Heart left ventricle (tissue), 13 donors: ENCODE data around the gene MAPK14.

Source experiments
- POLR2A ChIP-seq, 2 donors: fragments of 450-650 bp; IDR thresholded peaks; one replicate each; pipeline ENCODE4 v1.6.1; 2017; ENCODE audit warnings: antibody characterized with exemption in 2 of 2, mild to moderate bottlenecking in 2 of 2, moderate library complexity in 2 of 2
- TF ChIP-seq, protein P1 (sequence below), 12 donors: fragments of 200-600 bp; sonication (generic) in 4 of 12; IDR thresholded peaks; one replicate each; pipeline versions ENCODE4 v1.5.0 to v1.8.0; 2018 to 2022; ENCODE audit warnings: antibody characterized with exemption in 12 of 12, mild to moderate bottlenecking in 5 of 12
- donor health status: ischemic (EF 13 %, LVEDD 7.1; RV severe dilation, severe dysfunction).
- donor health status: DM: no; HTN: yes; CAD: no.
- donor health status: DM: no; HTN: no; CAD: no.
- donor health status: ischemic (EF 25% LVEDD 6.9; RV normal size, moderate dysfunction).
- donor health status: ischemic (EF 25% LVEDD 5.7; RV mildly dilated, moderate dysfunction).
- donor health status: ischemic (EF 35%, LVEDD 5.7; RV mildly dilated, moderate dysfunction).
- donor health status: nonischemic (EF 11% LVEDD 7.7; RV severe dilation, severe dysfunction).
- donor health status: DM: yes; HTN: yes; CAD: no.
- donor health status: PGD.
- donor health status: ischemic (EF 29% LVEDD 5.4; RV normal size, mild dysfunction).
- donor health status: nonischemic (EF 23%, LVEDD 6.1; RV moderate dilation, normal function).

DNA sequence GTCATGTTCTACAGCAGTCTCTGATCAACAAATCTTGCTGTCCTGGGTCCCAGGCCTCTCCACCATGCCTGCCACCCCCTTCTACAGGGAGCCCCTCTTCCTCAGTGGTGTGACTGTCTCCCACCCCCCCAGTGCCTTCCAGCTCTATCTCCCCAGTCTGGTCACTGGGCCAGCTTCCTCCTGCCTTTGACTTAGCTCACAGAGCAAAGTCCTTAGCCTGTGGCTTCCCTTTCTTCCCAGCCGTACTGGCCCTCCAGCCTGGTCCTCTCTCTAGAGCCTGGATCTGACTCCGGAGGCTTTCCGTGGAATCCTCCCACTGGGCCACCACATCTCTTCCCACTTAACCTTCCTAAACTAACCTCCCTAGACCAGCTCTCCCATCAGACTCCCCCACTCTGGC, 119.7 kb downstream of the MAPK14 start:
- TF ChIP-seq POLR2A (IDR thresholded peaks at IDR 0.05) = no peak
- TF ChIP-seq, protein P1, sequence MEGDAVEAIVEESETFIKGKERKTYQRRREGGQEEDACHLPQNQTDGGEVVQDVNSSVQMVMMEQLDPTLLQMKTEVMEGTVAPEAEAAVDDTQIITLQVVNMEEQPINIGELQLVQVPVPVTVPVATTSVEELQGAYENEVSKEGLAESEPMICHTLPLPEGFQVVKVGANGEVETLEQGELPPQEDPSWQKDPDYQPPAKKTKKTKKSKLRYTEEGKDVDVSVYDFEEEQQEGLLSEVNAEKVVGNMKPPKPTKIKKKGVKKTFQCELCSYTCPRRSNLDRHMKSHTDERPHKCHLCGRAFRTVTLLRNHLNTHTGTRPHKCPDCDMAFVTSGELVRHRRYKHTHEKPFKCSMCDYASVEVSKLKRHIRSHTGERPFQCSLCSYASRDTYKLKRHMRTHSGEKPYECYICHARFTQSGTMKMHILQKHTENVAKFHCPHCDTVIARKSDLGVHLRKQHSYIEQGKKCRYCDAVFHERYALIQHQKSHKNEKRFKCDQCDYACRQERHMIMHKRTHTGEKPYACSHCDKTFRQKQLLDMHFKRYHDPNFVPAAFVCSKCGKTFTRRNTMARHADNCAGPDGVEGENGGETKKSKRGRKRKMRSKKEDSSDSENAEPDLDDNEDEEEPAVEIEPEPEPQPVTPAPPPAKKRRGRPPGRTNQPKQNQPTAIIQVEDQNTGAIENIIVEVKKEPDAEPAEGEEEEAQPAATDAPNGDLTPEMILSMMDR (IDR thresholded peaks at IDR 0.05) = no peak
